HepG2 (cell line): ENCODE data around the gene ZNF213. TPM values are rescaled to one million over a fixed set of nuclear protein-coding genes. Genes with fewer than 3 reads are reported as not detected.

Source experiments
- ATAC-seq: fragments of 200-7000 bp; cut with Tn5 transposase; 3 replicates; pipeline ENCODE4 v1.9.1; 2020; ENCODE audit warnings: mild to moderate bottlenecking, moderate library complexity
- BruUV-seq: library from RNA; stranded (reverse); fragments of 400-500 nt; replicated peaks from 2 replicates; lab custom pipeline; 2021; lab: Mats Ljungman, UMichigan
- CTCF ChIA-PET: fragments of 300-600 bp; formaldehyde crosslinking; extraction: SDS; loops from one replicate; lab custom pipeline; 2021; ENCODE audit warnings: low total read pairs, inconsistent platforms, low intra/inter-chr PET ratio; lab: Yijun Ruan, JAX
- POLR2A ChIA-PET: fragments of 350-600 bp; sonication (Branson Sonifier 250); formaldehyde crosslinking; loops from one replicate; lab custom pipeline; 2020; ENCODE audit warnings: antibody characterized with exemption, inconsistent platforms; lab: Yijun Ruan, JAX
- DNase-seq: peaks from one replicate; pipeline ENCODE4 v3.0.0-alpha.2; 2015; ENCODE audit warnings: low spot score
- FAIRE-seq: peaks from 3 replicates; lab custom pipeline; 2011; peaks lifted over from hg19 to GRCh38; lab: Jason Lieb, UNC
- H2AFZ ChIP-seq: one replicate; pipeline ENCODE4 v1.6.1; 2011; ENCODE audit warnings: low read length, inconsistent platforms
- H3K27ac ChIP-seq: fragments of 300-600 bp; 3 replicates; pipeline ENCODE4 v1.8.0; 2011; ENCODE audit warnings: mixed run types, mild to moderate bottlenecking, mixed read lengths, low read length, inconsistent platforms; ENCODE audit not compliant: insufficient read depth; ENCODE audit errors: extremely low read length
- H3K27me3 ChIP-seq, 2 experiments: fragments of 200-600 bp in 1 of 2; 2 replicates in 1 of 2; 3 replicates in 1 of 2; pipeline versions ENCODE4 v1.6.0 to v1.8.0; 2011; ENCODE audit warnings: low read length in 2 of 2, mild to moderate bottlenecking in 2 of 2, moderate library complexity in 2 of 2, inconsistent platforms in 1 of 2; ENCODE audit not compliant: insufficient read depth in 2 of 2, control insufficient read depth in 1 of 2
- H3K36me3 ChIP-seq, 2 experiments: fragments of 200-600 bp in 1 of 2; replicated peaks in 1 of 2; 2 replicates in 1 of 2; 3 replicates in 1 of 2; pipeline versions ENCODE4 v1.5.1 to v1.8.0; 2011; ENCODE audit warnings: low read length in 2 of 2, inconsistent platforms in 1 of 2; ENCODE audit not compliant: insufficient read depth in 2 of 2, control insufficient read depth in 1 of 2
- H3K4me1 ChIP-seq: 2 replicates; pipeline ENCODE4 v1.5.1; 2012; ENCODE audit warnings: low read length, inconsistent platforms; ENCODE audit not compliant: insufficient read depth
- H3K4me2 ChIP-seq: 2 replicates; pipeline ENCODE4 v1.6.0; 2011; ENCODE audit warnings: low read depth, low read length, inconsistent platforms
- H3K4me3 ChIP-seq, 3 experiments: fragments of 200-600 bp in 1 of 3; sonication (generic), shearing (Covaris generic) in 1 of 3; replicated peaks in 1 of 3; 2 replicates each; pipeline ENCODE4 v1.5.1; 2011 to 2016; ENCODE audit warnings: low read length in 3 of 3, inconsistent platforms in 2 of 3, low read depth in 2 of 3, mild to moderate bottlenecking in 2 of 3, control low read depth in 1 of 3, mixed read lengths in 1 of 3; ENCODE audit not compliant: insufficient read depth in 1 of 3
- H3K79me2 ChIP-seq: one replicate; pipeline ENCODE4 v1.6.1; 2011; ENCODE audit warnings: low read length, inconsistent platforms; ENCODE audit not compliant: insufficient read depth
- H3K9ac ChIP-seq: 2 replicates; pipeline ENCODE4 v1.6.0; 2011; ENCODE audit warnings: mild to moderate bottlenecking, low read depth, low read length, inconsistent platforms; ENCODE audit not compliant: insufficient read depth
- H3K9me3 ChIP-seq: 2 replicates; pipeline ENCODE4 v1.5.1; 2012; ENCODE audit warnings: mild to moderate bottlenecking, low read length
- H4K20me1 ChIP-seq: 2 replicates; pipeline ENCODE4 v1.6.0; 2011; ENCODE audit warnings: inconsistent platforms, mild to moderate bottlenecking, low read length, moderate library complexity; ENCODE audit not compliant: insufficient read depth
- CHD4 ChIP-seq: fragments of 200-600 bp; sonication (generic); IDR thresholded peaks from 2 replicates; pipeline ENCODE4 v1.7.0; 2017; ENCODE audit warnings: mild to moderate bottlenecking, low read length, borderline replicate concordance
- ELF1 ChIP-seq: sonication (generic); formaldehyde crosslinking; IDR thresholded peaks from 2 replicates; pipeline ENCODE4 v1.4.0; 2020; ENCODE audit warnings: missing genetic modification reagents
- HOXA9 ChIP-seq: sonication (generic); formaldehyde crosslinking; IDR thresholded peaks from 2 replicates; pipeline ENCODE4 v1.8.1; 2022; ENCODE audit warnings: missing genetic modification reagents, mild to moderate bottlenecking, moderate library complexity, borderline replicate concordance
- JDP2 ChIP-seq: sonication (generic); formaldehyde crosslinking; IDR thresholded peaks from 2 replicates; pipeline ENCODE4 v1.8.1; 2022; ENCODE audit warnings: missing genetic modification reagents, borderline replicate concordance
- MAFG ChIP-seq: sonication (generic); formaldehyde crosslinking; IDR thresholded peaks from 2 replicates; pipeline ENCODE4 v1.5.1; 2020; ENCODE audit warnings: mild to moderate bottlenecking, missing genetic modification reagents
- MAFK ChIP-seq, 2 experiments: IDR thresholded peaks in 1 of 2; conservative IDR thresholded peaks in 1 of 2; 2 replicates each; pipeline ENCODE4 v1.6.1; 2011; ENCODE audit warnings: improper control_type of control experiment in 2 of 2, low read length in 2 of 2
- MED13 ChIP-seq: sonication (generic); formaldehyde crosslinking; IDR thresholded peaks from 2 replicates; pipeline ENCODE4 v1.5.0; 2020; ENCODE audit warnings: missing genetic modification reagents
- NFKBIZ ChIP-seq: IDR thresholded peaks from 2 replicates; pipeline ENCODE4 v1.6.1; 2018; ENCODE audit warnings: missing genetic modification reagents, missing compliant biosample characterization
- SMAD9 ChIP-seq: sonication (generic); formaldehyde crosslinking; IDR thresholded peaks from 2 replicates; pipeline ENCODE4 v1.5.1; 2020; ENCODE audit warnings: mild to moderate bottlenecking, missing genetic modification reagents
- SOX5 ChIP-seq: IDR thresholded peaks from 2 replicates; pipeline ENCODE4 v1.6.1; 2016; ENCODE audit warnings: borderline replicate concordance
- SUZ12 ChIP-seq: fragments of 150-350 bp; IDR thresholded peaks from 2 replicates; pipeline ENCODE4 v1.6.1; 2014; ENCODE audit warnings: low read depth, low read length
- XRCC5 ChIP-seq: fragments of 200-400 bp; formaldehyde crosslinking; optimal IDR thresholded peaks from 2 replicates; pipeline ENCODE3; 2017; ENCODE audit warnings: mild to moderate bottlenecking, low read length
- ZBTB7A ChIP-seq: sonication (generic); formaldehyde crosslinking; IDR thresholded peaks from 2 replicates; pipeline ENCODE4 v1.8.0; 2022; ENCODE audit warnings: mild to moderate bottlenecking, missing genetic modification reagents
- ZNF124 ChIP-seq: sonication (generic); formaldehyde crosslinking; IDR thresholded peaks from 2 replicates; pipeline ENCODE4 v1.4.0; 2020; ENCODE audit warnings: missing genetic modification reagents
- ZNF18 ChIP-seq: sonication (generic); formaldehyde crosslinking; IDR thresholded peaks from 2 replicates; pipeline ENCODE4 v1.8.0; 2022; ENCODE audit warnings: mild to moderate bottlenecking, missing genetic modification reagents; ENCODE audit not compliant: insufficient replicate concordance
- ZNF564 ChIP-seq: sonication (generic); formaldehyde crosslinking; IDR thresholded peaks from 2 replicates; pipeline ENCODE4 v1.8.1; 2023; ENCODE audit warnings: mild to moderate bottlenecking, missing genetic modification reagents
- ZNF841 ChIP-seq: sonication (generic); formaldehyde crosslinking; IDR thresholded peaks from 2 replicates; pipeline ENCODE4 v1.8.1; 2023; ENCODE audit warnings: missing genetic modification reagents, borderline replicate concordance
- WGBS: methylation state at CpG from one replicate; pipeline ENCODE4 v1.1.6; 2017; ENCODE audit warnings: low lambda C conversion rate; 5-methylcytosine and 5-hydroxymethylcytosine counted together
- in situ Hi-C: cut with HindIII; loops from 2 replicates; pipeline ENCODE4 v1.10.0; 2017; ENCODE audit warnings: low pct_unique_long_range_greater_than_20kb; ENCODE audit not compliant: extremely low pct_ligation_motif_present
- intact Hi-C: fragments of 100-400 bp; cut with micrococcal nuclease; formaldehyde crosslinking; loops from one replicate; pipeline ENCODE4 v1.10.0; 2022; ENCODE audit not compliant: unreplicated experiment
- polyA plus RNA-seq, 8 experiments: library from polyadenylated mRNA; depleted of rRNA in 3 of 8; stranded (reverse) in 7 of 8; unstranded in 1 of 8; fragments of >200 nt; fragmentation: Illumina TruSeq in 4 of 8; extraction: Trizol in 4 of 8; gene quantifications; 2 replicates each; pipeline versions ENCODE4 v1.2.1 to v1.2.3, GENCODE V29; 2011 to 2016; ENCODE audit warnings: low read depth in 4 of 8, missing spikeins in 1 of 8, mixed read lengths in 1 of 8; ENCODE audit not compliant: insufficient read depth in 1 of 8
- total RNA-seq, 5 experiments: library from RNA; depleted of rRNA; stranded (reverse); fragments of >200 nt; fragmentation: Illumina TruSeq; extraction: Trizol; gene quantifications; 2 replicates each; pipeline ENCODE4 v1.2.3, GENCODE V29; 2016; ENCODE audit warnings: low read depth in 1 of 5
- TF ChIP-seq, protein P1 (sequence below): sonication (generic); formaldehyde crosslinking; IDR thresholded peaks from 2 replicates; pipeline ENCODE4 v1.4.0; 2020; ENCODE audit warnings: missing genetic modification reagents, low read depth, mild to moderate bottlenecking, borderline replicate concordance

Gene ZNF213
- total and polyA plus RNA-seq, 2 of the 13 experiments (the other 11 are each of a cell fraction or from before 2014, with no cell fraction given): 0.59 to 0.97 TPM

DNA sequence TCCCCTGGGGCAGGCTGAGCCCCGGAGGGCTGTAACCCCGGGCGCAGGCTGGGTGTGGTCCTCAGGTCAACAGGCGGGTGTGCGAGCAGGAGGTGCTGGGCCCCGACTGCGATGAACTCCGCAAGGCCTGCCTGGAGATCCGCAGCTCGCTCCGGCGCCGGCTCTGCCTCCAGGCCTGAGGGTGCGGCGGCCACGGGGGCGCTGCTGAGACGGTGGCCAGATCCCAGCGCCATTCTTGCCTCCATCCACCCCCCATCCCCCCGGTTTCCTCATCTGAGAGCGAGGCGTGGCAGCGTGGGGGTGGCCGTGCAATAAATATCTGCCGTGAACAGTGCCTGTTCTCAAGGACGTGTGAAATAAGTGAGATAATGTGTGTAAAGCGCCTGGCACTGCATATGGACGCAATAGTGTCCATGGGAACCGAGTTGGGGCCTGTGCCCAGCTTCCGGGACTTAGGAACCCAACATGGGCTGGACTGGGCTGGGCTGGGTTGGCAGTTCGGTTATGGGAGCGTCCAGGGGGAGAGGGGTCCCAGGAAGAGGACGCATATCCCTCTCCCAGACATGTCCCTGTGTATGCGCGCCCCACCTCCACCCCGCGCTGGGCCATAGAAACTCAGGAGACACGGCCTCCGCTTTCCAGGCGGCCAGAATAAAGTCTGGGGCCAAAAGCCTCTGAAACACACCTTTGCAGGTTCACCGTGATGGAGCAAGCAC, 15.0 kb downstream of the ZNF213 start (continued):
- TF ChIP-seq ZNF124 (CRISPR knock-in tag) (0 out of 2 replicates have a peak, but pooled peaks have one; percentile 30), MED13 (CRISPR knock-in tag) (no peak), ZNF841 (CRISPR knock-in tag) (no peak), MAFK (conservative IDR thresholded peaks at IDR 0.05 in 1 of 2, IDR thresholded peaks at IDR 0.05 in 1 of 2; ENCODE audit: low read length in 2 of 2) (no peak), SMAD9 (CRISPR knock-in tag) (peak; percentile 82; the same call in 1 of the 2 replicates), HOXA9 (CRISPR knock-in tag) (no peak)

DNA sequence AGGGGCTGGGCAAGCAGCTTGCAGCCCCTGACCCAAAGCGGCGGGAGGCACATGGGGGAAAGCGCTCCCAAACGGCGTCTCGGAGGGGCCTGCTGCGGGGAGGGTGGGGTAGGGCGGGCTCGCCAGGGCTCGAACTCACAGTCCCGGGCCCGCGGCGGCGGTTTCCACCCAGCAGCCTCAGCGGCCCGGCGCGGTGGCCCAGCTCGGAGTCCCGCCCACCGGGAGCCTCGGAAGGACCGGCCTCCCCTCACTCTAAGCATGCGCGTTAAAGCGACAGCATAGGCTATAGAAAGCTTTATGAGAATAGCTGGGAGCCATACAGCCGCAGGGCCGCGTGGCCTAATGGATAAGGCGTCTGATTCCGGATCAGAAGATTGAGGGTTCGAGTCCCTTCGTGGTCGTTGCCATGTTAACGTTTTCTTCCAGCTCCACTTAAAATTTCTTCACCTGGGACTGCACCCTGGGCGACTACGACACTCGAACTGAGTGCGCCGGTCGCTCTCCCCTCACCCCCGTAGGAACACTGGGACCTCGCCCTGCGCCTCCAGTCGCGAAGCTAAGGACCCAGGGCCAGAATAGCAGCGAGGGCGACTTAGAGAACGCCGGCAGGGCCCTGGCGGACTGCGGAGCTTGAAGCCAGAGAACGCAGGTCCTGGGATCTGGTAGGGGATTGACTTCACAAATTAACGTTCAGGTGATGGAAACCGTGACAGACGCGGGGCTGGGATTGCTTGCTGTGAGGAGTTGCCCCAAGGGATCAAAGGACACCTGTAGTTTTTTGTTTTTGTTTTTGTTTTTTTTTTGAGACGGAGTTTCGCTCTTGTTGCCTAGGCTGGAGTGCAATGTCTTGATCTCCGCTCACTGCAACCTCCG, 15.8 kb downstream of the ZNF213 start:
- no peaks in the 10 kb centered on the region for H3K9me3 ChIP-seq
- POLR2A ChIA-PET: interaction anchor here (0.8 to 4.7 kb wide), 23 partner anchors 8 to 567 kb away, joined by 3 to 81 read pairs (median 5); partner anchors contain the start of genes IL32, OR1F1, TNFRSF12A and TRAP1
- H4K20me1 ChIP-seq: no peaks in the 10 kb centered on the region
- H3K79me2 ChIP-seq: no peaks in the 10 kb centered on the region
- intact Hi-C loops (loop anchor here (2.0 to 5.0 kb wide), 2 partner anchors 16 to 37 kb away; partner anchors contain the start of genes OR1F1 and ZNF213), in situ Hi-C loops (no loop called here)
- peak; percentile 75 for ATAC-seq
- H3K27ac ChIP-seq: peak overlapping the region; percentile 46
- H3K4me2 ChIP-seq: peak overlapping the region; percentile 97
- peak; percentile 94 for DNase-seq
- H3K9ac ChIP-seq: peak overlapping the region; percentile 65
- H3K27me3 ChIP-seq: peaks cover 0 to 26% of the 10 kb centered on the region in 2 experiments; a peak in 3 of 5 replicates
- peak; percentile 15 for FAIRE-seq
- H3K4me3 ChIP-seq: peak overlapping the region; percentile 57 to 78 (median 66)
- BruUV-seq: no TSS peak
- 2% methylated on average over 19 of the region's 62 CpGs for WGBS
- H3K36me3 ChIP-seq: no peaks in the 10 kb centered on the region
- H3K4me1 ChIP-seq: peaks cover 43% of the 10 kb centered on the region
- no peak overlapping the region for H2AFZ ChIP-seq
- CTCF ChIA-PET: interaction anchor here (0.8 to 2.8 kb wide), 3 partner anchors 15 to 19 kb away, joined by 3 to 18 read pairs (median 3); no protein-coding TSS in a partner anchor
- peak; percentile 21 for TF ChIP-seq ZNF18 (CRISPR knock-in tag)
- no peak; the same call in 1 of the 2 replicates for TF ChIP-seq SUZ12
- TF ChIP-seq, protein P1, sequence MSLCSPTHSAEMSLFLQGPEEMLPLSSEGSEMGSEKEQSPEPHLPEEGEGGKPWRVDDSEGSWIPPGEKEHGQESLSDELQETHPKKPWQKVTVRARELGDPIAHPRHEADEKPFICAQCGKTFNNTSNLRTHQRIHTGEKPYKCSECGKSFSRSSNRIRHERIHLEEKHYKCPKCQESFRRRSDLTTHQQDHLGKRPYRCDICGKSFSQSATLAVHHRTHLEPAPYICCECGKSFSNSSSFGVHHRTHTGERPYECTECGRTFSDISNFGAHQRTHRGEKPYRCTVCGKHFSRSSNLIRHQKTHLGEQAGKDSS: peak; percentile 61; the same call in 1 of the 2 replicates
- TF ChIP-seq ELF1 (CRISPR knock-in tag): peak; percentile 53; the same call in 1 of the 2 replicates
- no peak; the same call in 1 of the 2 replicates for TF ChIP-seq NFKBIZ (CRISPR knock-in tag)
- 0 out of 2 replicates have a peak, but pooled peaks have one; percentile 25 for TF ChIP-seq CHD4
- TF ChIP-seq SOX5 (CRISPR knock-in tag): peak; percentile 51; the same call in 1 of the 2 replicates
- TF ChIP-seq JDP2 (CRISPR knock-in tag): no peak
- TF ChIP-seq ZNF564 (CRISPR knock-in tag): peak; percentile 78; the same call in 1 of the 2 replicates
- peak; percentile 55; the same call in 1 of the 2 replicates for TF ChIP-seq ZBTB7A
- TF ChIP-seq XRCC5: peak; percentile 46
- no peak for TF ChIP-seq MAFG (CRISPR knock-in tag)
